GM21825 (cell line): ENCODE results near the gene OR8I2.
"Not testable (repeated sequence)": the region's sequence is repeated elsewhere in the genome, so short reads cannot be mapped to it uniquely, and the experiment has no call there.

Experiments
- ATAC-seq: cut with Tn5 transposase; IDR thresholded peaks from one replicate; pipeline ENCODE4 v1.9.1; 2021; ENCODE audit warnings: mild to moderate bottlenecking, moderate library complexity; ENCODE audit not compliant: unreplicated experiment

OR8I2 gene

DNA sequence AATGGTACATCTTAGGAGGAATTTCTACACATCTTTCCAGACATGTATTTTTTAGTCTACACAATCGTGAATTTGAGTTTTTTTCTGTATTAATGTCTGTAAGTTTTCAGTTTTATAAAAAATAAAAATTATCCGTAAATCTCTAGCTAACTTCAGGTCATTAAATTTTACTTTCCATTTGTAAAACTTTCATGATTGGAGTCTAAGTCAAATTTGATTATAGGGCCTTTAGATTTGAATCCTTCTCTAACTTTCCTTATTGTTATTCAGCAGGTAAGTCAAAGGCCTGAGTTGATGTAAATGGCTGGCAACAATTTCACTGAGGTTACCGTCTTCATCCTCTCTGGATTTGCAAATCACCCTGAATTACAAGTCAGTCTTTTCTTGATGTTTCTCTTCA, at the start of gene OR8I2:
TSS of gene OR8I2 (plus strand) at position 301 of the 400 bp plus-strand sequence. CDS start at position 301, 0 bp downstream.
- no peak for ATAC-seq

- ATAC-seq = no peak
These were observed 47.6 kb upstream of the OR8I2 start for GRCh38 chr11:56045538-56045937.

DNA sequence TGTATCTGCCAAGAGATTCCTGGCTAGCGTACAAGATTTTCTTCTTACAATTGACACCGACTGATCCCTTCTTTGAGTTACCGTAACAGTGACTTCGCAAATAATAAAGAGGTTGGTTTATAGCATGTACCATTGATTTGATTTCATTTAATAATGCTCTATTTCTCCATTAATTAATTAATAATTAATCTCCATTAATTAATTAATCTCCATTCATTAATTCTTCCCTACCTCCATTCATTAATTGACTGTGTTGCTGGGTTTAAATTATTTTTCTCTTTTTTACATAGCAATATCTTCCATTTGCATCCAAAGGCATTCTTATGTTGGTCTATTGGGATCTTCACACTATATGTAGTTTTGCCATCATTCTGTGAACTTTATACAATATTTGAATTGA, 44.6 kb upstream of the OR8I2 start:
- no peak for ATAC-seq

DNA sequence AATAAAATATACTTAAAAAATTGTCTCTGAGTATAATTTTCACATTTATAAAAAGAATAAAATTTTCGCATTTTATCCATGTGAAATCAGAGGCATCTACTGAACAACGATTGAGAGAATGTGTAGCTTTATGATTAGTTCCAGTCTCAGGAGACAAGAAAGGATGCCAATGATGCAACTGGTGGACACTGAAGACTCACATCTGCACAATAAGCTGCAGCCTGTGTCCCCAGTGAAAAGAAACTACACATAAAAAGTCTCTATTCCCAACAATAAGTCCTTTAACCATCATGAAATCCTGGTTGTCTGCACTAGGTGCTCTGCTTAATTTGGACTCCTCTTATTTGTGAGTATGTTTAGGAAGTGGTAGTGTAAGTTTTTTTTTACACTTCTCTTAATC, 43.6 kb upstream of the OR8I2 start:
- ATAC-seq = no peak

DNA sequence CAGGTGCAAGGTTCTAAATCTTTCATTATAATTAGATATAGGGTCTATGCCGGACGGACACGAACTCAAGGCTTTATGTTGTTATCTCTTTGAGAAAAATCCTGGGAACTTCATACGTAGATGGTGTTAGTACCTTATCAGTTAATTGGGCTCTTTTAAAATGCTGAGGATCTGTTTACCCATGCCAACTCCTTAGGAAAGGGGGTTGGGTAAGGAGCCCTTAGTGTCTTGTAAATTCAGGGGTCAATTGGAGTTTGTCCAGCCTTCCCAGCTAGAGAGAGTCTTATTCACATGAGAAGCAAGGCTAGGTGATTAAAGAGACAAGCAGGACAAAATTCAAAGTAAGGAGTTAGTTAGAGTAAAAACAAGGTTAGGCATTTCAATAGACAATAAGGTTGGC, 36.7 kb upstream of the OR8I2 start:
- not testable (repeated sequence) for ATAC-seq

DNA sequence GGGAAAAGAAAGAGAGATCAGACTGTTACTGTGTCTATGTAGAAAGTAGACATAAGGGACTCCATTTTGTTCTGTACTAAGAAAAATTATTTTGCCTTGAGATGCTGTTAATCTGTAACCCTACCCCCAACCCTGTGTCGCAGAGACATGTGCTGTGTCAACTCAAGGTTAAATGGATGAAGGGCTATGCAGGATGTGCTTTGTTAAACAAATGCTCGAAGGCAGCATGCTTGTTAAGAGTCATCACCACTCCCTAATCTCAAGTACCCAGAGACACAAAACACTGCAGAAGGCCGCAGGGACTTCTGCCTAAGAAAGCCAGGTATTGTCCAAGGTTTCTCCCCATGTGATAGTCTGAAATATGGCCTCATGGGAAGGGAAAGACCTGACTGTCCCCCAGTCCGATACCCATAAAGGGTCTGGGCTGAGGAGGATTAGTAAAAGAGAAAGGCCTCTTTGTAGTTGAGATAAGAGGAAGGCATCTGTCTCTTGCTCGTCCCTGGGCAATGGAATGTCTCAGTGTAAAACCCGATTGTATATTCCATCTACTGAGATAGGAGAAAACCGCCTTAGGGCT, 35.4 kb upstream of the OR8I2 start:
- not testable (repeated sequence) for ATAC-seq

- not testable (repeated sequence) for ATAC-seq
These were observed 34.8 kb upstream of the OR8I2 start for GRCh38 chr11:56058260-56058780.

- no peak for ATAC-seq
These were observed 26.1 kb upstream of the OR8I2 start for GRCh38 chr11:56066980-56067379.

DNA sequence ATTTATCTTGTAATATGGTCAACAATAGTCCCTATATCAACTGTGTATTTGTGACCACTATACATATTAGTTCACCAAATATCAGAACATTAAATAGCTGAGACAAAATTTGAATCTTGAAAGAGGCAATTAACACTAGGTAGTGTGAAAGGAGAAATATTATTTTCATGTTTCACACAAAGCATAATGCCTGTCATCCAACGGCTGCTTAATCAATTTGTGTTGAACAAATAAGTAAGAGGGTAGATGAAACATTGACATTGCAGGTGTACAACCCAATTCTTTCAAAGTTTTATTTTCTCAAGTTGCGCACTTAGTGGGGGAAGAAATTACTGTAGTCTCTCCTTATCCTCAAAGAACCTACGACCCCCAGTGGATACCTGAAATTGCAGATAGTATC, 3.4 kb upstream of the OR8I2 start:
- ATAC-seq = no peak

DNA sequence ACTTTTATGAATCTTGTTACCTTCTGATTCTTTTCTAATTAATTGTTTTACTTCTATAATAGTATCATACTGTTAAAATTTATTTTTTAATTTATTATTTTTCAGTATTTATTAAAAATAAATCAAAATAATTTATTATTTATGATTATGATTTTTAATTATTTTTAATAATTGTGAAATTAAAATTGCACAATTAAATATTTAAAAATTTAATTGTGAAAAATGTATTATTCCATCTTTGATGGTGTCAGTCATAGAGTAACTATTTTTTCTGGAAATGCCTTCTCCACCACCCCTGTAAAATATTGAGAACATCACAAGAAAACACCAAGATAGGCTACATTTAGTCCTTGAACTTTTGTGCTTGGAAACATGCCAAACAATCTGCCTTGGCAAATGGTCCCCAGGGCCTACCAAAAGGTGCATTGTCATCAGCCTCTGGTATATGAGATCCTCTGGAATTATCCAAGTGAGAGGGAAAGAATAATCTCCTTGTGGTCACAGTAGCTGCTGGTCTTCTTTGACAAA, 10.2 kb downstream of the OR8I2 start, which contains the start of gene OR8H2:
TSS of gene OR8H2 (plus strand) at position 478 of the 528 bp plus-strand sequence. CDS start 1,356 bp downstream, outside the sequence.
- ATAC-seq = no peak

GRCh38 chr11:56122073-56122472, 29.0 kb downstream of the OR8I2 start, which contains the start of gene OR8H3:
Gene OR8H3, plus strand, starts transcription at chr11:56122373. Its CDS starts 0 bp downstream, at chr11:56122373.
- ATAC-seq = no peak

DNA sequence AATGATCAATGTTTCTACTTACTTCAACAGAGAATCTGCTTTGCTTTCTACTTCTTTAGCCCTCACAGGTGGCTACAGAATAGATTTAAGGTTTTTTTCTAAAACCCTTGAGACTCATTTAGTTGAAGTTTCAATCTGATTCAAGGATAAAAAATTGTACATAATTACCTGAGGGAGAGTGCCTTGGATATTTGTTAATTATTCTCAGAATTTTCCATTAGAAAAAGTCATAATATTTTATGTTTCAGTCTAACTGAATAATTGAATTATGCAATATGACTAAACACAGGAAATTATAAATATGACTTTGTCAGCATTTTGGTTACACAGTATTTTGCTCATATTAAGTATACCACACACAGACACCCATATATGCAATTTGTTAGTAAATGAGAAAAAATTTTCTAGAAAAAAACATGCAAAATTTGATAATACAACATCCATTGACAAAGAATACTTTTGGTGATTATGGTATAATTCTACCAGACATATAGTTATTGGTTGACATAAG, 47.1 kb downstream of the OR8I2 start, which contains the start of gene OR8J3:
TSS of gene OR8J3 (minus strand) at position 51 of the 511 bp plus-strand sequence. CDS start 2,483 bp downstream, outside the sequence.
- no peak for ATAC-seq

- not testable (repeated sequence) for ATAC-seq
These were observed 50.6 kb downstream of the OR8I2 start for GRCh38 chr11:56143681-56144080.
